H7 (cell line): ENCODE data around the gene NR1I3. TPM values are rescaled to one million over a fixed set of nuclear protein-coding genes. Genes with fewer than 3 reads are reported as not detected.

Source experiments
- DNase-seq: peaks from one replicate; pipeline ENCODE4 v3.0.0; 2012
- H3K27me3 ChIP-seq: 2 replicates; pipeline ENCODE4 v1.6.0; 2011; ENCODE audit warnings: mild to moderate bottlenecking, low read length; ENCODE audit not compliant: control insufficient read depth, insufficient read depth
- H3K36me3 ChIP-seq: replicated peaks from 2 replicates; pipeline ENCODE4 v1.5.1; 2011; ENCODE audit warnings: low read length; ENCODE audit not compliant: control insufficient read depth, insufficient read depth
- H3K4me3 ChIP-seq: 2 replicates; pipeline ENCODE4 v1.5.1; 2011; ENCODE audit warnings: low read depth, mild to moderate bottlenecking, control low read depth, low read length, moderate library complexity; ENCODE audit not compliant: insufficient read depth
- total RNA-seq: library from RNA; depleted of rRNA; stranded (reverse); fragments of >200 nt; shearing (Covaris generic); gene quantifications from 2 replicates; pipeline ENCODE4 v1.2.3, GENCODE V29; 2014; rRNA removed

Gene NR1I3
- total RNA-seq, 1 experiment from 2014 or later: not detected

GRCh38 chr1:161185732-161186311 lies 52.2 kb downstream of the NR1I3 start:
- Histone ChIP-seq H3K27me3 (no peaks in the 10 kb centered on the region), H3K36me3 (no peaks in the 10 kb centered on the region), H3K4me3 (no peak overlapping the region)
- no peak for DNase-seq

GRCh38 chr1:161185282-161185682 lies 52.7 kb downstream of the NR1I3 start:
- no peaks in the 10 kb centered on the region for H3K36me3 ChIP-seq
- no peak overlapping the region for H3K4me3 ChIP-seq
- peak; percentile 22 for DNase-seq

GRCh38 chr1:161182214-161182613 lies 55.8 kb downstream of the NR1I3 start:
- Histone ChIP-seq H3K27me3 (no peaks in the 10 kb centered on the region), H3K4me3 (no peak overlapping the region), H3K36me3 (no peaks in the 10 kb centered on the region)
- DNase-seq: no peak

More at GRCh38 chr1:161185282-161185682, 52.7 kb downstream of the NR1I3 start:
- H3K27me3 ChIP-seq: no peaks in the 10 kb centered on the region

- DNase-seq: peak; percentile 47
Observed at GRCh38 chr1:161180639-161181038, 57.4 kb downstream of the NR1I3 start.

GRCh38 chr1:161179698-161180097 lies 58.3 kb downstream of the NR1I3 start:
- H3K27me3 ChIP-seq: no peaks in the 10 kb centered on the region
- DNase-seq: no peak
- H3K4me3 ChIP-seq: no peak overlapping the region
- peaks cover 4% of the 10 kb centered on the region for H3K36me3 ChIP-seq

More at GRCh38 chr1:161180639-161181038, 57.4 kb downstream of the NR1I3 start:
- no peaks in the 10 kb centered on the region for H3K36me3 ChIP-seq
- no peaks in the 10 kb centered on the region for H3K27me3 ChIP-seq
- H3K4me3 ChIP-seq: no peak overlapping the region

Other genes starting within 250 kb of the NR1I3 start
- gene F11R, start 217.1 kb downstream of the NR1I3 start, total RNA-seq: 211 and 255 TPM in 2 replicates
- gene TSTD1, start 199.2 kb downstream of the NR1I3 start, total RNA-seq: 91.3 and 114 TPM in 2 replicates
- 169 and 176 TPM in 2 replicates for gene USF1, start 192.2 kb downstream of the NR1I3 start, total RNA-seq
- gene ARHGAP30, start 168.3 kb downstream of the NR1I3 start, total RNA-seq: 0.11 TPM in 1 of 2 replicates, not detected in the other
- not detected in 2 replicates for gene NECTIN4, start 148.6 kb downstream of the NR1I3 start, total RNA-seq
- gene KLHDC9, start 139.8 kb downstream of the NR1I3 start, total RNA-seq: 21.9 and 23.2 TPM in 2 replicates
- gene PFDN2, start 120.2 kb downstream of the NR1I3 start, total RNA-seq: 46.8 and 60.6 TPM in 2 replicates
- 75.9 and 81.5 TPM in 2 replicates for gene NIT1, start 120.1 kb downstream of the NR1I3 start, total RNA-seq
- 52.8 and 63.6 TPM in 2 replicates for gene DEDD, start 105.5 kb downstream of the NR1I3 start, total RNA-seq
- gene UFC1, start 84.2 kb downstream of the NR1I3 start, total RNA-seq: 81.9 and 86.1 TPM in 2 replicates
- 10.7 and 12.0 TPM in 2 replicates for gene USP21, start 78.7 kb downstream of the NR1I3 start, total RNA-seq
- 57.3 and 64.7 TPM in 2 replicates for gene PPOX, start 71.8 kb downstream of the NR1I3 start, total RNA-seq
- gene B4GALT3, start 60.7 kb downstream of the NR1I3 start, total RNA-seq: 105 and 106 TPM in 2 replicates
- 9.0 and 11.7 TPM in 2 replicates for gene ADAMTS4, start 39.1 kb downstream of the NR1I3 start, total RNA-seq
- 278 and 312 TPM in 2 replicates for gene NDUFS2, start 35.8 kb downstream of the NR1I3 start, total RNA-seq
- 0.35 TPM in 1 of 2 replicates, not detected in the other for gene FCER1G, start 22.9 kb downstream of the NR1I3 start, total RNA-seq
- gene APOA2, start 14.6 kb downstream of the NR1I3 start, total RNA-seq: 7.2 TPM in 1 of 2 replicates, not detected in the other
- 32.7 and 38.1 TPM in 2 replicates for gene TOMM40L, start 12.1 kb downstream of the NR1I3 start, total RNA-seq
- 0.35 TPM in 1 of 2 replicates, not detected in the other for gene PCP4L1, start 20.5 kb upstream of the NR1I3 start, total RNA-seq
- 3.5 and 5.6 TPM in 2 replicates for gene MPZ, start 71.8 kb upstream of the NR1I3 start, total RNA-seq
- gene SDHC, start 76.2 kb upstream of the NR1I3 start, total RNA-seq: 37.3 and 44.3 TPM in 2 replicates
- gene CFAP126, start 129.7 kb upstream of the NR1I3 start, total RNA-seq: not detected in 2 replicates